Ovary (tissue), 3 donors: Measurements from ENCODE around the gene GNB5.

Experiments used
- CTCF ChIP-seq, 3 donors: fragments of 450-650 bp in 2 of 3; fragments of 200-600 bp in 1 of 3; IDR thresholded peaks; one replicate each; pipeline versions ENCODE4 v1.5.1 to v1.8.0; 2016 to 2022; ENCODE audit warnings: antibody characterized with exemption in 3 of 3, mild to moderate bottlenecking in 1 of 3
- EP300 ChIP-seq: sonication (generic); formaldehyde crosslinking; IDR thresholded peaks from one replicate; pipeline ENCODE4 v1.6.1; 2017; ENCODE audit warnings: antibody characterized with exemption
- donor health status: DM: no; HTN: no; CAD: no.

GRCh38 chr15:52140646-52141045, 50.5 kb downstream of the GNB5 start:
- TF ChIP-seq CTCF (IDR thresholded peaks at IDR 0.05), result no peak
- TF ChIP-seq EP300, result no peak
